GM18505 (cell line): ENCODE measurements around the gene BMP7.

Source experiments
- ATAC-seq: cut with Tn5 transposase; IDR thresholded peaks from one replicate; pipeline ENCODE4 v1.9.1; 2021; ENCODE audit not compliant: unreplicated experiment
- POLR2A ChIP-seq: IDR thresholded peaks from 4 replicates; pipeline ENCODE4 v1.6.1; 2011; ENCODE audit warnings: borderline replicate concordance; ENCODE audit not compliant: insufficient read depth, insufficient read length; ENCODE audit errors: extremely low read depth

Gene BMP7

GRCh38 chr20:57231951-57232428 lies 34.5 kb downstream of the BMP7 start:
- ATAC-seq = no peak
- no peak for TF ChIP-seq POLR2A

DNA sequence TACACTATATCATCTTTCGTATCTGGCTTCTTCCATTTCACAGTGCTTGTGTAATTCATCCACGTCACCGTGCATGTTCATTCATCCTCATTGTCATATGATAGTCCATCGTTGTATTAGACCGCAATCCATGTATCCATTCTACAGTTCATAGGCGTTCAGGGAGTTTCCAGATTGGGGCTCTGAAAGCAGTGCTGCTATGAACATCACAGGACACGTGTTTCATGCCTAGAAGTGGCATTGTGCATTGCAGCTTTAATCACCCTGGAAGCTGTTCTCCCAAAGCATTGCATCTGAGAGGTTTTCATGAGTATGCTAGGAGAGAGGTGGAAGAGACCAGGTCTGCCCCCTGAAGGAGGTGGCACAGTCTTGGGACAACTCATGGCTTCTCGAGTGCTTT lies 35.3 kb downstream of the BMP7 start:
- no peak for ATAC-seq
- no peak for TF ChIP-seq POLR2A

DNA sequence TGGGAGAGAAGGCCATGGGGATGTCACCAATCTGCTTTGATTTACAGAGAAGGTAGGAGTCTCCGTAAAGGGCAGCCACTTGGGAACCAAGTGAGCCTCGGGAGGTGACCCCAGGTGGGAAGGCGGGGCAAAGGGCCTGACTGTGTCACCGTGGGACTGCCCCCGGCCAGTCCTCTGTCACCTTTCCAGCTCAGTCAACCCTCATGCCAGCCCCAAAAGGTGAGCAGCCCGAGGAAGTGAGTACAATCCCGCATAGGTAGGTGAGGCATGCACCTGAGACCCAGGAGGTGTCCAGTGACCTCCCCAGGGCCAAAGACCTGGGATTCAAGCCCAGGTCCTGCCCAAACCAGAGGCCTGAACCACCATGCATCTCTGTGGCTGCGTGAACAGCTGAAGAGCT lies 36.2 kb downstream of the BMP7 start:
- ATAC-seq = no peak

GRCh38 chr20:57229490-57229889 lies 37.0 kb downstream of the BMP7 start:
- TF ChIP-seq POLR2A = no peak
- no peak for ATAC-seq

More for the DNA sequence above, 36.2 kb downstream of the BMP7 start:
- no peak for TF ChIP-seq POLR2A

DNA sequence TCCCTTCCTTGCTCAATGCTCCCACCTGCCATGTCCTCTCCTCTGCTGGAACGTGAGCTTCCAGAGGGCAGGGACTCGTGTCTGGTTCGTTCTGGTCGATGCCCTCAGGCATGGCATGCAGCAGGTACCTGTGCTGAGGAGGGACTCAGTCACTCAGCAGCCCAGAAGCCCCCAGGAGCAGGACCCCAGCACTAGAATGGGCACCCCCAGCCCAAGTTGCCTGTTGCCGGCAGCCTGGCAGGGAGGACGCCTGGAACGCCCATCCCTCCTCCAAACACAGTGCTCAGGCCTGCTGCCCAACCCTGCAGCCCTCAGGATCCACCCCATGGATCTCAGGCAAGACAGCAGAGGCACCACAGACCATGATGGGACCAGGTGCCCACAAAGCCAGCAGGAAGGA lies 40.6 kb downstream of the BMP7 start:
- TF ChIP-seq POLR2A = no peak
- ATAC-seq = no peak

- no peak for ATAC-seq
- no peak for TF ChIP-seq POLR2A
These were observed 41.2 kb downstream of the BMP7 start for GRCh38 chr20:57225197-57225733.

- ATAC-seq = no peak
- no peak for TF ChIP-seq POLR2A
These were observed 41.8 kb downstream of the BMP7 start for GRCh38 chr20:57224641-57225138.

- no peak for ATAC-seq
- TF ChIP-seq POLR2A = no peak
These were observed 42.6 kb downstream of the BMP7 start for GRCh38 chr20:57223648-57224489.

DNA sequence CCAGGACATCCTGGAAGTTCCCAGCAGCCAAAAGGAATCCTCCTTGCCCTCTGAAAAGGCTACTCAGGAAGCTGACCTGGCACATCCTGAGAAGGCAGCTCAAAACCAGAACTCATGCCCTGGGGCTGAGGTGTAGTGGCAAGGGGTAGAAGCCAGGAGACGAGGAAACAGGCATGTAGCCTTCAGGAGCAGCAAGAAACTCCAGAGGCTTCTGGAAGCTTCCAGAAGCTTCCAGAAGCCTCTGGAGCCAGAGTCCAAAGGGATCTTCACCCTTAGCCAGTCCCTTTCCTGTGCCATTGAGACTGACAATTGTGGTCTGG lies 43.9 kb downstream of the BMP7 start:
- no peak for ATAC-seq
- no peak for TF ChIP-seq POLR2A

DNA sequence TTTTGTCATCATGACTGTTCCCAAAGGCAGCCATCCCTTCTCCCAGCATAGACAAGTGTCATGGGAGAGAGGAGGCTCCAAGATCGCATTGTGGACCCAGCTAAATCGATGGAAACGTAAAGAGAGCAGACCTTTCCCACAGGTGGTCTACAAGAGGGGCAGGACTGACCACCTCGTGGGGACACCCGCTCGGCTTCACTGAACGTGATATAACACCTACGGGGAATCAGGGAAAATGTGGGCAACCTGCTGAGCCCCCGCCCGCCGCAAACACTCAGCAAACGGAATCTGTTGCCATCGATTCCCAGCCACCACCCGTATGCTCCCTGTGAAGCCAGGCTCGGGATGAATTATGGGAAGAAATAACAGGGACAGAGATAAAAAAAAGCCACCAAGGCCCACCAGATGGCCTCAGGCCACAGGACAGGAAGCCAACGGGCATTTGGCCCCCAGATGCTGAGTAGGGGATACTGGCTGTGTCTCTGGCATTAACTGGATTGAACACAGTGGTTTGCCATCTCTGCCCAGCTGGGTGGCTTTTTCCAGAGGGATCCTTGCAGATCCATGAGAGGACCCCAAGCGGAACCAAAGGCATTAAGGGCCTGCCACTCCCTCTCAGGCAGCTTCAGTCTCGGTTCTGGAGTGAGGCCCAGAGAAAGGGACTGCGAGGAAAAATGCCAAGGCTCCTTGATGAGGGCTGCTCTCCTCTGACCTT lies 44.4 kb downstream of the BMP7 start:
- ATAC-seq = no peak
- no peak for TF ChIP-seq POLR2A

GRCh38 chr20:57220337-57221145 lies 45.9 kb downstream of the BMP7 start:
- ATAC-seq = no peak
- TF ChIP-seq POLR2A = no peak

DNA sequence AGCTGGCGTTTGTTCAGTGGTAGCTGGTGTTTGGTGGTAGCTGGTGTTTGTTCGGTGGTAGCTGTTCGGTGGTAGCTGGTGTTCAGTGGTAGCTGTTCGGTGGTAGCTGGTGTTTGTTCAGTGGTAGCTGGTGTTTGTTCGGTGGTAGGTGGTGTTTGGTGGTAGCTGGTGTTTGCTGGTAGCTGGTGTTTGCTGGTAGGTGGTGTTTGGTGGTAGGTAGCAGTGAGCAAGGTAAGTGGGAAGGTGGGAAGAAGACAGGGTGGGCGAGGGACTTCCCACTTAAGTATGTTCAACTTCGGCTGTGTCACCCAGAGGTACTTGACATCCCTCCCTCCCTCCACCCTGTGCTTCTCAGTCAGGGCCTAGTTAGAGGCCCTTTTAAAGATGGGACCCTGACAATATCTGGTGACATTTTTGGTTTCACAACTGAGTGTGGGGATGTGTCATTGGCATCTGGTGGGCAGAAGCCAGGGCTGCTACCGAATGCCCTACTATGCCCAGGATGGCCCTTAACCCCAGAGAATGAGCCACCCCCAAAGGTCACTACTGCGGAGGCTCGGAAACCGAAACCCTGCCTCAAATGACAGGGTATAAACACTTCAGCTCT lies 47.3 kb downstream of the BMP7 start:
- ATAC-seq = no peak
- no peak for TF ChIP-seq POLR2A
